Panc1 (cell line): ENCODE measurements around the gene FRMD4A. TPM values are rescaled to one million over a fixed set of nuclear protein-coding genes. Genes with fewer than 3 reads are reported as not detected.

Experiments used
- ATAC-seq: fragments of 200-7000 bp; cut with Tn5 transposase; 2 replicates; pipeline ENCODE4 v1.9.1; 2020; ENCODE audit warnings: mild to moderate bottlenecking, moderate library complexity
- BruUV-seq: library from RNA; stranded (reverse); fragments of 400-500 nt; replicated peaks from 2 replicates; lab custom pipeline; 2021; lab: Mats Ljungman, UMichigan
- CTCF ChIA-PET: fragments of 300-600 bp; sonication (Branson Sonifier 250); formaldehyde crosslinking; loops from one replicate; lab custom pipeline; 2022; ENCODE audit warnings: antibody characterized with exemption; lab: Charles Lee
- POLR2A ChIA-PET: fragments of 300-600 bp; sonication (Branson Sonifier 250); formaldehyde crosslinking; loops from one replicate; lab custom pipeline; 2022; ENCODE audit warnings: antibody characterized with exemption; lab: Charles Lee
- DNase-seq: peaks from one replicate; pipeline ENCODE4 v3.0.0-alpha.2; 2010; ENCODE audit warnings: low read depth, low spot score
- H3K27ac ChIP-seq: 2 replicates; pipeline ENCODE4 v1.5.1; 2011; ENCODE audit warnings: mild to moderate bottlenecking, low read length, inconsistent platforms
- H3K27me3 ChIP-seq: fragments of 200-500 bp; sonication (Bioruptor generic); 2 replicates; pipeline ENCODE4 v1.6.0; 2014; ENCODE audit warnings: low read length, inconsistent platforms; ENCODE audit not compliant: control insufficient read depth, insufficient read depth
- H3K36me3 ChIP-seq: fragments of 200-500 bp; sonication (Bioruptor generic); 2 replicates; pipeline ENCODE4 v1.5.1; 2014; ENCODE audit warnings: inconsistent platforms, mild to moderate bottlenecking, low read length, moderate library complexity; ENCODE audit not compliant: control insufficient read depth, insufficient read depth
- H3K4me1 ChIP-seq: 2 replicates; pipeline ENCODE4 v1.5.1; 2011; ENCODE audit warnings: inconsistent platforms, mild to moderate bottlenecking, low read length, moderate library complexity; ENCODE audit not compliant: control insufficient read depth, insufficient read depth
- H3K4me3 ChIP-seq, 2 experiments: 2 replicates each; pipeline ENCODE4 v1.5.1; 2011 to 2012; ENCODE audit warnings: low read depth in 2 of 2, low read length in 2 of 2, mild to moderate bottlenecking in 2 of 2, inconsistent platforms in 1 of 2, moderate library complexity in 1 of 2
- H3K9me3 ChIP-seq: fragments of 200-500 bp; sonication (Bioruptor generic); 2 replicates; pipeline ENCODE4 v1.5.1; 2014; ENCODE audit warnings: low read depth, mild to moderate bottlenecking, inconsistent platforms, low read length, moderate library complexity; ENCODE audit not compliant: control insufficient read depth, insufficient read depth
- CTCF ChIP-seq: fragments of 450-650 bp; IDR thresholded peaks from 2 replicates; pipeline ENCODE4 v1.5.1; 2017; ENCODE audit warnings: mild to moderate bottlenecking
- POLR2AphosphoS5 ChIP-seq: IDR thresholded peaks from 2 replicates; pipeline ENCODE4 v1.6.1; 2012; ENCODE audit warnings: mild to moderate bottlenecking, low read depth, low read length, moderate library complexity
- REST ChIP-seq, 2 experiments: IDR thresholded peaks; 2 replicates each; pipeline ENCODE4 v1.6.1; 2011 to 2012; ENCODE audit warnings: low read depth in 2 of 2, control low read depth in 1 of 2, low read length in 1 of 2, mild to moderate bottlenecking in 1 of 2, moderate library complexity in 1 of 2; ENCODE audit not compliant: insufficient read depth in 1 of 2
- SIN3A ChIP-seq: IDR thresholded peaks from 2 replicates; pipeline ENCODE4 v1.6.1; 2012; ENCODE audit warnings: low read depth, mild to moderate bottlenecking, low read length, moderate library complexity, borderline replicate concordance; ENCODE audit not compliant: insufficient read depth
- TCF7L2 ChIP-seq: IDR thresholded peaks from 2 replicates; pipeline ENCODE4 v1.6.1; 2011; ENCODE audit warnings: mild to moderate bottlenecking, low read depth, low read length, inconsistent platforms
- in situ Hi-C: cut with HindIII; loops from 2 replicates; pipeline ENCODE4 v1.10.0; 2016; ENCODE audit warnings: low sequenced_read_pairs, low pct_unique_long_range_greater_than_20kb
- intact Hi-C: fragments of 100-400 bp; cut with micrococcal nuclease; formaldehyde crosslinking; loops from one replicate; pipeline ENCODE4 v1.10.0; 2022; ENCODE audit not compliant: unreplicated experiment
- total RNA-seq: library from RNA; stranded (reverse); gene quantifications from one replicate; pipeline ENCODE4 v1.2.1, GENCODE V29; 2021; ENCODE audit not compliant: unreplicated experiment

The FRMD4A gene
- total RNA-seq, 1 experiment from 2014 or later, result 7.1 TPM

- no TSS peak for BruUV-seq
- TF ChIP-seq REST (IDR thresholded peaks at IDR 0.05; ENCODE audit: insufficient read depth in 1 of 2, low read depth in 2 of 2, low read length in 1 of 2), result no peak
- TF ChIP-seq CTCF, result no peak
- TF ChIP-seq POLR2AphosphoS5, result no peak
- TF ChIP-seq TCF7L2, result no peak
- TF ChIP-seq SIN3A, result no peak
- in situ Hi-C loops, result no loop called here
- intact Hi-C loops, result no loop called here
- POLR2A ChIA-PET, result no interaction called here
- Histone ChIP-seq H3K27ac (no peak overlapping the region), H3K4me3 (no peak overlapping the region), H3K9me3 (no peaks in the 10 kb centered on the region), H3K36me3 (no peaks in the 10 kb centered on the region), H3K4me1 (no peaks in the 10 kb centered on the region), H3K27me3 (no peaks in the 10 kb centered on the region)
- DNase-seq (no peak), ATAC-seq (no peak)
- CTCF ChIA-PET, result no interaction called here
Observed at GRCh38 chr10:13920031-13920430, 410.7 kb downstream of the FRMD4A start.

DNA sequence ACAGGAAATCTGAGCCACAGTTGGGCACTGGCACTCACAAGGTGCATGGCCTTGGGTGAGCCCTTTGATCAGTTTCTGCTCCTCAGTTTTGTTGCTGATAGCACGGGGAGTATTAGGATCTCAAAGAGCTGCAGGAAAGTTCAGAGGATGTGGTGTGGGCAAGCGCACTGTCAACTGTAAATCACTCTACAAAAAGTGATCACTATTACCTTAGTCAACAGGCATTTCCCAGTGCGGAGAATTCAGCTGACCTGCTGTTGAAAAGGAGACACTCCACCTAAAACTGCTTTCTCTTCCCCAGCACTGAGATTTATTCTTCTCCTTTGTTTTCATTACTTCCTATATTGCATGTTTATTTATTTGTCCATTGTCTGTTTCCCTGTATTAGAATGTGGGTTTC, 412.9 kb downstream of the FRMD4A start:
- no peak for ATAC-seq
- Histone ChIP-seq H3K9me3 (no peaks in the 10 kb centered on the region), H3K27me3 (no peaks in the 10 kb centered on the region), H3K4me1 (no peaks in the 10 kb centered on the region), H3K27ac (no peak overlapping the region), H3K4me3 (no peak overlapping the region), H3K36me3 (no peaks in the 10 kb centered on the region)
- no peak for TF ChIP-seq CTCF
- TF ChIP-seq POLR2AphosphoS5, result no peak
- no peak for TF ChIP-seq REST (IDR thresholded peaks at IDR 0.05; ENCODE audit: insufficient read depth in 1 of 2, low read depth in 2 of 2, low read length in 1 of 2)
- TF ChIP-seq TCF7L2, result no peak
- no peak for TF ChIP-seq SIN3A
- intact Hi-C loops, result no loop called here
- ChIA-PET CTCF (no interaction called here), POLR2A (no interaction called here)
- no TSS peak for BruUV-seq
- in situ Hi-C loops, result no loop called here
- DNase-seq, result no peak
